HG02610 (cell line): ENCODE measurements around the gene CAPN10.

Experiments
- ATAC-seq: cut with Tn5 transposase; IDR thresholded peaks from one replicate; pipeline ENCODE4 v1.9.1; 2021; ENCODE audit warnings: mild to moderate bottlenecking, moderate library complexity; ENCODE audit not compliant: unreplicated experiment

Gene CAPN10

GRCh38 chr2:240635998-240636547 is 49.5 kb downstream of the CAPN10 start:
- no peak for ATAC-seq

GRCh38 chr2:240636563-240637115 is 50.1 kb downstream of the CAPN10 start:
- ATAC-seq, result no peak

DNA sequence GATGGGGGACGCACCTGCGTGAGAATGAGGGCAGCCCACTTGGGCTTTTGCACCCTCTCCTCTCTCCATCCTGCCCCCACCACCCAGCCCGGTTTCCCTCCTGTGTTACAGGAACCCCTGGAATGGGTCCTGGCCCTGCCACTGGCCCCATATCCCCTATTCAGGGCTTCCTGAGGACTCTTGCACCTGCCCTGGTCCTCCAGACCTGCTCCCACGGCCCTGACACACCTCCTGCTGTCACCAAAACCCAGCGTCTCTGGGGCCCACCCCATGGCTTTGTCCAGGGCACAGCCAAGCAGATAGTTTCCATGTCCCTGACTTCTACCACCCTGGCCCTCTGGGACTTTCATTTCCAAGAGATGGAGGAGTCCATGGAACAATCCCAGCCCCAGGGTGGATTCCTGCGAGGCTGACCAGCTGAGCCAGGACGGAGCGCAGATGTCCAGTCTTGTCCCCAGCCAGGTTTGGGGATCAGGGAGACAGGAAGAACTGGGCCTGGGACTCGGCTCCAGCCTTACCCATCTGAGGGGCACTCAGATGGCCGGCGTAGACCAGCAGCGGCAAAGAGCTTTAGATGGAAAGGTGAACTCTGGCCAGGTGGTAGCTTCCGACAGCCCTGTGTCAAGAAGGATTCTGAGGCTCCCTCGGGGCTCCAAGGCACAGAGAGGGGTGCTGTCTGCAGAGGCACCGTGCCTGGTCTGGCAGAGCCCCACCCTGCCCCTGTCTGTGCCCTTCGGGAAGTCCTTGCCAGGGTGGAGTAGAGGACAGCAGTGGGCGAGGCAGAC is 50.8 kb downstream of the CAPN10 start:
- ATAC-seq, result no peak

DNA sequence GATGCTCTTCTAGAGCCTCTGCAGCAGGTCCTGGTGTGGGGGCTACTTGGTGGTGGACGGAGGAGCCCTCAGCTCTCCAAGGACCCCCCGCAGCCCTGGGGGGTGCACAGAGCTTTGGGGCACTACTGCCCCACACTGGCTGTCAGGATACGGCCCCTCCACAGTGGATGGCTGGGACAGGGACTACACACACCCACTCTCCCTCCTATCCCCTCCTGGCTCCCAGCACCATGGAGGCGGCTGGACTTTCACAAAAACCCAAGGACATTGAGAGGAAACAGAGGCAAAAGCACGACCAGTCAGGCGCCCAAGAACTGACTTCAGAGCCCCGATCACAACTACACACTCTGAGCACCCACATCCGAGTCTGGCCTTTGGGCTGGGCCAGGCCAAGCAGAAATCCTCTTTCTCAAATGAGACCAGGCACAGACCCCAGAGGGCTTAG is 51.4 kb downstream of the CAPN10 start:
- ATAC-seq, result no peak

DNA sequence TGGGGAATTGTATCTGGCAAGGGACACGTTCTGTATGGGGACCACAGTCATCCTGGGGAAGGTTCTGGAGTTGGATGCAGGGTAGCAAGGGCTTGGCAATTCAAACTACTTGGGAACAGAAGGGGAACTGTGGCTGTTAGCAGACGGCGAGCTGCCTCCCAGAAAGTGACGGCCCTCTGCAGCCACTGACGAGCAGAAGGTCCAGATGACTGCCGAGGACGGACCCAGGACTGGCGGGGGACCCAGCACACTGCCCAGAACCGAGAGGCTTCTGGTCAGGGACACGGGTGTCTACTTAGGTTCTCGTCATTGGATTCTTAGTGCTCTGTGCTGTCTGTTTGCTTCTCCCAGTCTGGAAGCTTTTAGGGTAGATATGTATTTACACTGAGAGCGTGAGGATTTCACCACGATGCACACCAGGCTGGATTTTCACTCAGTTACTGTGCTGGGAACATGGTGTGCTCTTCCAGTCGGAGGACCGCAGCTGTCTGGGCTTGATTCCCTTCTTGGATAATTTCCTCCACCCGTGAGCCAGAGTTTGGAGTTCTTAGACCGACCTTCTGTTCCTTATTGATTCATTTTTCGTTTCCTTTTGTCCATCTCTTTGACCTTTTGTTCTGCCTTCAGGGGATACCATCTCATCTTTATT is 52.1 kb downstream of the CAPN10 start:
- no peak for ATAC-seq

DNA sequence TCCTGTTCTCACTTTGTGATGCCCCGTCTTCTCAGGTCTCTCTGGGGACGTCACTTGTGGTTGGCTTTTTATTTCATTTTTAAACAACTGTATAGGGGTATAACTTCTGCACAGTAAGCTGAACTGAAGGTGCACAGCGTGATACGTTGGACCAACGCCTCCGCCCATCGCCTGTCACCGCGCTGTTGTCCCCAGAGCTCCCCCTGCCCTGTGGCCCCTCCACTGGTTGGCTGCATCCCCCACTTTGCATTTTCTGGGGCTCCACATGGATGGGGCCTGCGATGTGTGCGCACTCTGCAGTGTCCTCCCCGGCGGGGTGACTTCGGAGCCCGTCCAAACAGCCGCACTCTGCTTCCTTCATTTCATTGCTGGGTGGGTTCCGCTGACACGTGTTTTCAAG is 53.0 kb downstream of the CAPN10 start:
- ATAC-seq, result no peak

DNA sequence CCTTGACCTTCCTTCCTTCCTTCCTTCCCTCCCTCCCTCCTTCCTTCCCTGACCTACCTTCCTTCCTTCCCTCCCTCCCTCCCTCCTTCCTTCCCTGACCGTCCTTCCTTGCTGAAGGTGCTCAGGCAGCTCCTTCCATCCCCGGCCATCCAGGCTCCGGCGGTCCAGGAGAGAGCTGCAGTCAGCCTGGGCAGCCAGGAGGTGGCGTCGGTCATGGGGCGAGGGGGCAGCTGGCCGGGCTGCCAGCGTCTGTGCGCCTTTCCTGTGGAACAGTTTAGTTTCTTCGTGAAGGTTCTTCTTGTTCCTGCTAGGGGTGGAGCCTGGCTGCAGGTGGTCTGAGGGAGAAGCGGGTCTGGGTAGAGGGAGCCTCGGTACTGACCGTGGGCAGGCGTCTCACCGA is 54.4 kb downstream of the CAPN10 start:
- no peak for ATAC-seq

DNA sequence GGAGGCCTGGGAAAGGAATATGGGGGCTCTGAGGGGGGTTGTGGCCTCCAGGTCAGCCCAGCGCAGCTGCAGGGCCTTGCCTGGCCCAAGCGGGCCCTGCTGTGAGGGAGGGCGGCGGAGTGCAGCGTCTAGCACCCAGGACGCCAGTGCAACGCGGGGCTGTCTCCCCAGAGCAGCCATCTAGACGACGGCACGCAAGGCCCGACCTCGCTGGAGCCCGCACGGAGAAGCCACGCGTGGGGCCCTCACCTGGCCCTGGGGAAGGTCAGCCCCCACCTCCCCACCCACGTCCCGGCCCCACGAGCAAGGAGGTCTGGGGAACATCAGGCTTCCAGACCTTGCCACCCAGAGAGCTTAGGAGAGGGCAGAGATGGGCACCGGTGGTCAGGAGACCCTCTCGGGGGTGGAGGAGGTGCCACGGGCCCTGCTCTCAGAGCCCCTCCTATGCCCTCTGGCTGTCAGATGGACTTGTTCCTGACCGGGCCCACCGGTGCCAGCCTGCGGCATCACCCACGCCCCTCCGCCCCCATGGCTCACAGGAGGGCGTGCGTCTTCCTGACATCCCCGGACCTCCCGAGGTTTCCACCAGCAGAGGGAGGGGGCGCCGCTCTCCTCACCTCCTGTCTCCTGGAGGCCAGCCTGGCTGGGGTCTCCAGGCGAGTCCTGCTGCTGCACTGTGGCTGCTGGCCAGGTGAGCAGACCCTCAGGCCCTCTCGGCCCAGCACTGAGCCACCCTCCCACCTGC is 55.7 kb downstream of the CAPN10 start:
- no peak for ATAC-seq

DNA sequence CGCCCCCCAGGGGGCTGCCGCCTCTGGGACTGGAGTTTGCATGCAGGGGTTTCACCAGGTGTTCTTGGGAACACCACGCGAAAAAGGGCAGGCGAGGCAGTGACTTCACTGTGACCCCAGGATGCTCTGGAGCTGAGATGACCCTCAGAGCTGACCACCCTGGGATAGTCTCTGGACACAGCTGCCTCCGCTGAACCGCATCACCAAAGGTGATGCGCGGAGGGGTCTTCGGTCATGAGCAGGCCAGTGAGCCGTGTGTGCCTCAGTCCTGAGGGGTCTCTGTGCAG is 56.2 kb downstream of the CAPN10 start:
- no peak for ATAC-seq

- ATAC-seq, result no peak
Observed at GRCh38 chr2:240643093-240643810, 56.7 kb downstream of the CAPN10 start.

GRCh38 chr2:240643811-240644150 is 57.2 kb downstream of the CAPN10 start:
- ATAC-seq, result no peak

DNA sequence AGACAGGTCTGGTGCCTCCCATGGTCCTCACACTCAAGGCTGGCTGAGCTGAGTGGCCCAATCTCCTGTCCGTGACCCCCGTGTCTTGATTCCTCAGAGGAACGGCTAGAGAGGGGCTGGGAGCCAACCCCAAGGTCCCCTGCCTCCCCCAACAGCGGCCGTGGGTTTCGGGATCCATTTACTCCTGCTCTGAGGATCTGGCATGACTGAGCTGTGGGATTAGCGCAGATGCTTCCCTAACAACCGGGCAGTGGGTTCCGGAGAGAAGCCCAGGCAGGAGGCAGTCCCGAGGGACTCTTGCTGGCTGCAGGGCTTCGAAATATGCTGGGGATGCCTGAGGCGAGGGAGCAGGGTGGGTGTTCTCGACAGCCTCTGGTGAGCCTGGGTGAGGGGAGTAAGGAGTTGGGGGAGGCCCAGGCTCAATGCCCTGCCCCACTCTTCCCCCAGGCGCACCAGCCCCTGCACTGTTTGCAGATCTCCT is 57.7 kb downstream of the CAPN10 start:
- no peak for ATAC-seq

- ATAC-seq, result no peak
Observed at GRCh38 chr2:240644859-240645301, 58.3 kb downstream of the CAPN10 start.

- no peak for ATAC-seq
Observed at GRCh38 chr2:240645346-240645745, 58.8 kb downstream of the CAPN10 start.

- ATAC-seq, result no peak
Observed at GRCh38 chr2:240645801-240646175, 59.3 kb downstream of the CAPN10 start.

DNA sequence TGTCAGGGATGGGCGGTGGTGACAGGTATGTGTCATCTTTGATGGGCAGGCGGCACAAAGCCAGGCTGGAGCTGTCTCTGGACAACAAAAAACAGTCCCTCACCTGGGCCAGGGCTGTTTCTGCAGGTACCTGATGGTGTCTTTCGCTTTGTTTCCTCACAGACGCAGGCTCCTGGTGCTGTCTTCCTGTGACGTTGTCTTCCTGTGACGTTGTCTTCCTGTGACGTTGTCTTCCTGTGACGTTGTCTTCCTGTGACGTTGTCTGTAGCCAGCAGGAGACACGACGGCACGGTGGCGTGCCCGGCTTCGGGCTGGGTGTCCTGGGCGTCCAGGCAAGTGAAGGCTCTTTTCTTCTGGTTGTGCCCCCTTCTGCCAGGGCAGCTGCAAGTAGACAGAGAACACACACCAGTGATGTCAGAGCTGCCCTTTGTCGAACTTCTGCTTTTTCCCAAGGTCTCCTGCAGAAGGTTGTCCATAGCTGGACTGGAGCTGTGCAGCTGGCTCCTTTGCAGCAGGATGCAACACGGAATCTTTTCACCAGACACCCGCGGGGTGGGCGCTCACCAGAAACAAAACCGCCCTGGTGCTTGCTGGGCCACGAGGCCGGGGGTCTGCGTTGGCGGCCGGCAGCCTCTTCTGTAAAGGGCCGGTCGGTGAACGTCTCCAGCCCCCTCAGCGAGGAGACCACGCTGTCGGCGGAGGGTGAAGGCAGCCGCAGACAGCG is 59.8 kb downstream of the CAPN10 start:
- no peak for ATAC-seq

GRCh38 chr2:240646900-240647502 is 60.5 kb downstream of the CAPN10 start:
- no peak for ATAC-seq

GRCh38 chr2:240647503-240648154 is 61.1 kb downstream of the CAPN10 start:
- no peak for ATAC-seq

GRCh38 chr2:240648155-240648649 is 61.7 kb downstream of the CAPN10 start:
- no peak for ATAC-seq
